T1000 (cell line): ENCODE data around the gene FLNA.
"Not testable (repeated sequence)": the region's sequence is repeated elsewhere in the genome, so short reads cannot be mapped to it uniquely, and the experiment has no call there.

Experiments used
- DNase-seq: peaks from one replicate; lab custom pipeline; 2025; ENCODE audit warnings: mixed read lengths; lab: John Stamatoyannopoulos, UW

The FLNA gene

DNA sequence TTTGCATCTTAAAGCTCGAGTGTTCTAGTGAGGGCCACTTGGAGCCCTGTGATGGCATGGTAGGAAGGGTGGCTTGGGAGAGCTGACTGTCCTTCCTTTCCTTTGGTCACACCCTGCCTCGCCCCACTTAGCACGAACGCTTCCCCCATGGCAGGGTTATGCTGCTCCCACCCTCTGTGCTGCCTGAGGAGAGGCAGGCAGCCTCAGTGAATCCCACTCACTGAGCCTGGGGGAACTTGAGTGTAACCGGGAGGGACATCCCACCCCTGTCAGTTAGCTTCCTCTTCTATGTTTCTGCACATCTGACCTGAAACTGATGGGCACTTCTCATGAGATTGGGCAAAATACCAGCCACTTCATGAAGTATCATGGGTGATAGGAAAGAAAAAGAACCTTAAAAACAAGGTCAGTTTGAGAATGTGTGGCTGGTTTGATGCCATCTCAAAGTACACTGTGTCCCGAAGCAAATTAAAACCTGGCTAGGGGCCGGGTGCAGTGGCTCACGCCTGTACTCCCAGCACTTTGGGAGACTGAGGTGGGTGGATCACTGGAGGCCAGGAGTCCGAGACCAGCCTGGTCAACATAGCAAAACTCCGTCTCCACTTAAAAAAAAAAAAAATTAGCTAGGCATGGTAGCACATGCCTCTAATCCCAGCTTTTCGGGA lies 68.8 kb downstream of the FLNA start:
- no peak for DNase-seq

DNA sequence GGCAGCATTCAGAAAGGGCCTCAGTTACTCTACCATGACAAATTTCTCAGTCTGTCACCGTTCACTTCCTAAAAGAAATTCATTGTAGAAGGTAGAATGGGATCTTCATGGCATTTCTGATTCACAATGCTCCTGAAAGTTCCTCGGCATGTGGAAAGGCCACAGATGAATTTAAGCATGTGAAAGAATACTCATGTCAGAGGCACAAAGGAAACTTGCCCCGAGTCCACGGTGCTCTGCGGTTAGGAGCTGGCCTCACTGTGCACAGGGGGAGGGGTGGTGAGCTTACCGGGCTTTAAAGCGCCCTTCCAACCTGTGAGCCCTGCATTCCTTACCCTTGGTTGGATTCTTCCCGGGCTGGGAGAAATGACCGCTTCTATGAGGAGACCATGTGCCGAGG lies 69.6 kb downstream of the FLNA start:
- no peak for DNase-seq

DNA sequence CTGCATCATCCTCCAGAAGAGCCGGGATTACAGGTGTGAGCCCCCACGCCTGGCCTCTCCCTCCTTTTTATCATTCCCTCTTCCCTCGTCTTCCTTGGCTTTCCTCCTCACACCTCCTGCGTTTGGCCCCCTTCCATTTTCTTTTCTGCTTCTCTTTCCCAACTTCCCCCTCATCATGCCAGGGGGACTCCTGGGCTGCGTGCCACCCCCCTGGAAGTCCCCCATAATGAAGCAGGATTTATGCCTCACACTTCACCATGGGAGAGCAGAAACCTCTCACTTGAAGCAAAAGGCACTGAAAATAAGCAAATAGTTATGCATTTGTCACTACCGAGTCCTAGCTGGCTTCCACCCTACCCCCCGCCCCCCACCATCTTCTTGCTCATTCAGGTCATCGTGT lies 71.0 kb downstream of the FLNA start:
- DNase-seq, result no peak

DNA sequence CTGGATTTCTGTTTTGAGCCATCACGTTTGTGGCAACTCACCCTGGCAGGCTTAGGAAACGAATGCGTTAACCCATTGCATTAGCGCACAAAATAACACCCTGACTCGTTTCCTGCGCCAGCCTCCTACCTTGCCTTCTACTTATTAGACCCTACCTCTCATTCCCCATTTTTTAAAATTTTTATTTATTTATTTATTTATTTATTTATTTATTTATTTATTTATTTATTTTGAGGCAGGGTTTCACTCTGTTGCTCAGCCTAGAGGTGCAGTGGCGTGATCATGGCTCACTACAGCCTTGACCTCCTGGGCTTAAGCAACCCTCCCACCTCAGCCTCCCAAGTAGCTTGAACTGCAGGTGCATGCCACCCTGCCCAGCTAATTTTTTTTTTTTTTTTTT lies 71.4 kb downstream of the FLNA start:
- not testable (repeated sequence) for DNase-seq

DNA sequence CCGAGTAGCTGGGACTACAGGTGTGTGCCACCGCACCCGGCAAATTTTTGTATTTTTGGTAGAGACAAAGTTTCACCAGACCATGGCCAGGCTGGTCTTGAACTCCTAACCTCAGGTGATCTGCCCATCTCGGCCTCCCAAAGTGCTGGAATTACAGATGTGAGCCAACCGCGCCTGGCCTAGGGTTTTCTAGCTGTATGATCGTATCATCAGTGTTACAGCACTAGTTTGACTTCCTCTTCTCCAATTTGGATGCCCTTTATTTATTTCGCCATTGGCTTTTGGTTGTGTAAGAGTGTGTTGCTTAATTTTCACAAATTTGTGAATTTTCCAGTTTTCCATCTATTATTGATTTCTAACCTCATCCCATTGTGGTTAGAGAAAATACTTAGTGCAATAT lies 73.6 kb downstream of the FLNA start:
- no peak for DNase-seq
